Astrocyte (in vitro differentiated cells and primary cell): Measurements from ENCODE around the gene VIPAS39.

Source experiments
- EZH2 ChIP-seq: IDR thresholded peaks from 2 replicates; pipeline ENCODE4 v1.6.1; 2012; ENCODE audit warnings: mild to moderate bottlenecking, low read length, inconsistent platforms; ENCODE audit not compliant: insufficient read depth
- TF ChIP-seq, protein P1 (sequence below): IDR thresholded peaks from 2 replicates; pipeline ENCODE4 v1.5.1; 2011; ENCODE audit warnings: low read depth, mild to moderate bottlenecking, inconsistent platforms, low read length, moderate library complexity; ENCODE audit not compliant: insufficient read depth

DNA sequence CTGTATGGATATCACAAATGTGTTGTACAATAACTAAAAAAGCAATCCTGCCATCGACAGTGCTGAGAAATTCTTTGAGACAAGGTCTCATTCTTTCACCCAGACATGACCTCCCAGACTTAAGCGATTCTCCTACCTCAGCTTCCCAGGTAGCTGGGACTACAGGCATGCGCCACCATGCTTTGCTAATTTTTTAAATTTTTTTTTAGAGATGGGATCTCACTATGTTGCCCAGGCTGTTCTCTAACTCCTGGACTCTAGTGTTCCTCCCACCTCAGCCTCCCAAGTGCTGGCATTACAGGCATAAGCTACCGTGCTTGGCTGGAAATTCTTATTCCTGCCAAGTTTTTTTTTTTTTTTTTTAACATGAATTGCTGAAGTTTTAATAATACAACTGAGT is 17.5 kb downstream of the VIPAS39 start:
- TF ChIP-seq, protein P1, sequence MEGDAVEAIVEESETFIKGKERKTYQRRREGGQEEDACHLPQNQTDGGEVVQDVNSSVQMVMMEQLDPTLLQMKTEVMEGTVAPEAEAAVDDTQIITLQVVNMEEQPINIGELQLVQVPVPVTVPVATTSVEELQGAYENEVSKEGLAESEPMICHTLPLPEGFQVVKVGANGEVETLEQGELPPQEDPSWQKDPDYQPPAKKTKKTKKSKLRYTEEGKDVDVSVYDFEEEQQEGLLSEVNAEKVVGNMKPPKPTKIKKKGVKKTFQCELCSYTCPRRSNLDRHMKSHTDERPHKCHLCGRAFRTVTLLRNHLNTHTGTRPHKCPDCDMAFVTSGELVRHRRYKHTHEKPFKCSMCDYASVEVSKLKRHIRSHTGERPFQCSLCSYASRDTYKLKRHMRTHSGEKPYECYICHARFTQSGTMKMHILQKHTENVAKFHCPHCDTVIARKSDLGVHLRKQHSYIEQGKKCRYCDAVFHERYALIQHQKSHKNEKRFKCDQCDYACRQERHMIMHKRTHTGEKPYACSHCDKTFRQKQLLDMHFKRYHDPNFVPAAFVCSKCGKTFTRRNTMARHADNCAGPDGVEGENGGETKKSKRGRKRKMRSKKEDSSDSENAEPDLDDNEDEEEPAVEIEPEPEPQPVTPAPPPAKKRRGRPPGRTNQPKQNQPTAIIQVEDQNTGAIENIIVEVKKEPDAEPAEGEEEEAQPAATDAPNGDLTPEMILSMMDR = no peak
- TF ChIP-seq EZH2 = no peak
